Loucy (cell line): Measurements from ENCODE around the gene FAM53B.

Experiments used
- CTCF ChIP-seq: fragments of 200-600 bp; sonication (generic); conservative IDR thresholded peaks from 2 replicates; pipeline ENCODE4 v1.5.1; 2014; ENCODE audit warnings: mild to moderate bottlenecking, antibody characterized with exemption, low read length
- EZH2phosphoT487 ChIP-seq: fragments of 200-600 bp; IDR thresholded peaks from 2 replicates; pipeline ENCODE4 v1.6.1; 2018; ENCODE audit warnings: antibody characterized with exemption, mild to moderate bottlenecking, moderate library complexity, borderline replicate concordance

GRCh38 chr10:124665558-124665957 is 78.6 kb downstream of the FAM53B start:
- no peak for TF ChIP-seq CTCF
- TF ChIP-seq EZH2phosphoT487: no peak
